Activated CD8-positive, alpha-beta T cell treated with anti-CD3 and anti-CD28 coated beads, Interleukin-2, amount 10 ng/mL, durations not matched to agents 7 days and 5 days (primary cell): ENCODE results near the gene ANO6. TPM values are rescaled to one million over a fixed set of nuclear protein-coding genes. Genes with fewer than 3 reads are reported as not detected.

Experiments
- ATAC-seq: fragments of 150-1000 bp; cut with Tn5 transposase; one replicate; pipeline ENCODE4 v1.10.0; 2021; ENCODE audit warnings: moderate library complexity
- CTCF ChIA-PET: fragments of 350-600 bp; sonication (Branson Sonifier 250); formaldehyde crosslinking; loops from one replicate; lab custom pipeline; 2021; ENCODE audit warnings: antibody characterized with exemption; lab: Charles Lee
- POLR2A ChIA-PET: fragments of 350-600 bp; sonication (Branson Sonifier 250); formaldehyde crosslinking; loops from one replicate; lab custom pipeline; 2021; ENCODE audit warnings: antibody characterized with exemption; lab: Charles Lee
- DNase-seq: peaks from one replicate; pipeline ENCODE4 v3.0.0-alpha.2; 2020
- H3K27ac Mint-ChIP-seq: one replicate; pipeline ENCODE4 v1.8.0; 2021; ENCODE audit warnings: mild to moderate bottlenecking, mixed read lengths
- H3K27me3 Mint-ChIP-seq: one replicate; pipeline ENCODE4 v1.8.0; 2021; ENCODE audit warnings: low read depth, mixed read lengths
- H3K36me3 Mint-ChIP-seq: one replicate; pipeline ENCODE4 v1.8.0; 2021; ENCODE audit warnings: low read depth, mixed read lengths
- H3K4me1 Mint-ChIP-seq: one replicate; pipeline ENCODE4 v1.8.0; 2021; ENCODE audit warnings: low read depth, mixed read lengths
- H3K4me3 Mint-ChIP-seq: one replicate; pipeline ENCODE4 v1.8.0; 2021; ENCODE audit warnings: mild to moderate bottlenecking, mixed read lengths
- H3K9me3 Mint-ChIP-seq: one replicate; pipeline ENCODE4 v1.8.0; 2022; ENCODE audit warnings: mixed read lengths; ENCODE audit not compliant: insufficient read depth
- total RNA-seq, 2 experiments: library from RNA; stranded (reverse); gene quantifications; one replicate each; pipeline ENCODE4 v1.2.3, GENCODE V29; 2021

ANO6 gene
- total RNA-seq, 2 experiments from 2014 or later: 23.3 to 24.5 TPM

DNA sequence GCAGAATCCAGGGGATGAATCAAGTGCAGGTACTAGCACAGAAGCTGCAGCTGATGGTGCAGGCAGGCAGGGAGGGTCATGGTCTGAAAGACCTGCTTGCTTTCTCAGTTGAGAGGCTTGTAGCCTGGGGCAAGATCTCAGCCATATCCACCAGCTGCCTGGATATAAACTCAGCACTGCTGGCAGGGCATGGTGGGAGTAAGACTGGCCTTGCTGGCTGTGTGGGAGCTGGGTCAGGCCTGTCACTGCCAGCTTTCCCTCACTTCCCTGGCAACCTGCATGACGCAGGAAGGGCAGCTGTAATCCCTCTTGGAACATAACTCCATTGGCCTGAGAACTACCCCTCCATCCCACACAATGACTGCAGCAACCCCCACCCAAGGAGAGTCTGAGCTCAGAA lies 230.1 kb downstream of the ANO6 start:
- ChIA-PET POLR2A (interaction anchor here (1.0 kb wide), 1 partner anchor 37 kb away, joined by 3 read pairs; no protein-coding TSS in a partner anchor), CTCF (no interaction called here)
- no peaks in the 10 kb centered on the region for H3K36me3 Mint-ChIP-seq
- ATAC-seq (no peak), DNase-seq (no peak)
- H3K9me3 Mint-ChIP-seq: peaks cover 15% of the 10 kb centered on the region
- peaks cover 9% of the 10 kb centered on the region for H3K4me1 Mint-ChIP-seq
- H3K4me3 Mint-ChIP-seq: no peak overlapping the region
- peaks cover 8% of the 10 kb centered on the region for H3K27me3 Mint-ChIP-seq
- H3K27ac Mint-ChIP-seq: no peak overlapping the region

DNA sequence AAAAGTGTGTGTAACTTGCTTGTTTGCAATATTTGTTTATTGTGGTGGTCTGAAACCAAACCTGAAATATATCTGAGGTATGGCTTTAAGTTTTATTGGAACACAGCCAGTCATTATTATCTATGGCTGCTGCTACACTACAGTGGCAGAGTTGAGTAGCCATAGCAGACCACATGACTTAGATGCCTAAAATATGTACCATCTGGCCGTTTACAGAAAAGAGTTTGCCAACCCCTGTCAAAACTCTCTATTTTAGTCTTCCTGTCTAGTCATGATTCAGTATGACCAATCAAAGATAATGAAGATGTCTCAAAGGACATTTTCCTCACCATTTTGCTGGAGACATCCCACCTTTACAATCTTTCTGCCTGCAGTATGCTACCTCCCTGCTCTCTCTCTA lies 242.3 kb downstream of the ANO6 start:
- Mint-ChIP-seq H3K9me3 (no peaks in the 10 kb centered on the region), H3K36me3 (no peaks in the 10 kb centered on the region), H3K27ac (no peak overlapping the region), H3K4me1 (no peaks in the 10 kb centered on the region), H3K4me3 (no peak overlapping the region), H3K27me3 (peaks cover 19% of the 10 kb centered on the region)
- DNase-seq (no peak), ATAC-seq (no peak)
- ChIA-PET CTCF (no interaction called here), POLR2A (no interaction called here)

DNA sequence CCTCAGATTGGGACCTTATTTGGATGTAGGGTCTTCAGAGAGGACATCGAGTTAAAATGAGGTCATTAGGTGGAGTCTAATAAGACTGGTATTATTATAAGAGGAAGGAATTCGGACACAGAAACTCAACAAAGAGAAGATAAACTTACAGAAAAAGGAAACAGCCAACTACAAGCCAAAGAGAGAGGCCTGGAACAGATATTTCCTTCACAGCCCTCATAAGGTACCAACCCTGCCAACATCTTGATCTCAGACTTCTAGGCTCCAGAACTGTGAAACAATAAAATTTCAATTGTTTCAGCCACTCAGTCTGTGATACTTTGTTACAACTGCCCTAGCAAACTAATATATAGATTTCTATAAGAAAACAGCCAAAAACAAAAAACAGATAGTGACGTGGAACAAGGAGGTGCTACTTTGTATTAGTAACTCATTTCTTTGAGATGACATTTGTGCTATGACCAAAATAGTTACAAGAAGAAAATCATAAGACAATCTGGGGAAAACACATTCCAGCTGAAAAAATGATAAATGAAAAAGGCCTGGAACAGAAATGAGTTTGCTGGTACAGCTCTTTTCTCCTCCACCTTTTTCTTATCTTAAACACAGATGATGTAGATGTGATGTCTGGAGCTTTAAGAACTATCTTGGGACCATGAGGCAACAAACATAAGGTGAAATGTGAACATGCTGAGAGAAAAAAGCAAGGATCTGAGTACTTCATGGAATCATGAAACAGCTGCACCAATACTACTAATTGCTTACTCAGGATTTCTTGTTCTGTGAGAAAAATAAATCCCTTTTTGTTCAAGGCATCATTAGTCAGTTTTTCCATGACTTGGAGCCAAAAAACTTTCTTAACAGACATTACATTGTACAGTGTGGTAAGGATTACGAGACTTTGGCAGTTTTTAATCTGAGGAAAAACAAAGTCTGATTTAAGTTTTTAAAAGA lies 243.2 kb downstream of the ANO6 start:
- ATAC-seq: no peak
- H3K27me3 Mint-ChIP-seq: peaks cover 23% of the 10 kb centered on the region
- no peaks in the 10 kb centered on the region for H3K9me3 Mint-ChIP-seq
- no peak for DNase-seq
- no peak overlapping the region for H3K4me3 Mint-ChIP-seq
- no peak overlapping the region for H3K27ac Mint-ChIP-seq
- H3K36me3 Mint-ChIP-seq: no peaks in the 10 kb centered on the region
- ChIA-PET CTCF (no interaction called here), POLR2A (no interaction called here)
- no peaks in the 10 kb centered on the region for H3K4me1 Mint-ChIP-seq

DNA sequence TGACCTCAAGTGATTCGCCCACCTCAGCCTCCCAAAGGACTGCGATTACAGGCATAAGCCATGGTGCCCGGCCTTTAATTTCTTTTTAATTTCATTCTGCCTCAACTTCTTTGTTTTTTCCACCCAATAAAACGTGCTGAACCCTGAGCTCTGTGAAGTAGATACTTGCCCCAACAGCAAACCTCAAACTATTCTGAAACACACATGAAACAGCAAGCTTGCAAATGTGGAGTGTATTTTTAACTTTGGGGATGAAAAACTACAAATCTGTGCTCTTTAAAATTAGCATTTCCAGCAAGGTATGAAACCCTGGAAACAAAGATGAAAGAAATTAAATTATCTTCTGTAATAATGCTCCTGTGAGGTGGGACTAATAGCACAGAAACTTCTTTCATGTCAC lies 246.6 kb downstream of the ANO6 start:
- CTCF ChIA-PET: no interaction called here
- no peak for DNase-seq
- peaks cover 27% of the 10 kb centered on the region for H3K27me3 Mint-ChIP-seq

DNA sequence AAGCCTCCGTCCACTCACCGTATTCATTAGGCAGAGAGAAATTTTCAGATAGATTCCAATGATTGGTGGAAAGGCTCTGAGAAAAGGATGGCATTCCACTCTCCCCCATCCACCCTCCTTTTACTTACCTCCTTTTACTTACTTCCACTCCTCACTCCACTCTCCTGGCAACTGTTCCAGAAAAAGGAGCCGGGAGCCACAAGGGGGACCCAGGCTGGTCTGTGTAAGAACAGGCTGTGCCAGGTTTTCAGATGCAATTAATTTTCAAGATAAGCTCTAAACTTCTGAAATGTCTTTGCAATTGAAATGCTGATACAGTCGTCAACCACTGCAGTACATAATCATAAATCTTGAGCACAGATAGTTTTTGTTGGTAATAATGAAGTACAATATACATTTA lies 248.8 kb downstream of the ANO6 start:
- ChIA-PET CTCF (no interaction called here), POLR2A (no interaction called here)
- Mint-ChIP-seq H3K4me1 (peaks cover 4% of the 10 kb centered on the region), H3K27me3 (peaks cover 24% of the 10 kb centered on the region), H3K9me3 (no peaks in the 10 kb centered on the region), H3K4me3 (no peak overlapping the region), H3K36me3 (no peaks in the 10 kb centered on the region), H3K27ac (no peak overlapping the region)
- ATAC-seq: no peak
- DNase-seq: no peak

More for the DNA sequence above, 246.6 kb downstream of the ANO6 start:
- Mint-ChIP-seq H3K36me3 (no peaks in the 10 kb centered on the region), H3K4me3 (no peak overlapping the region), H3K9me3 (no peaks in the 10 kb centered on the region), H3K27ac (no peak overlapping the region), H3K4me1 (no peaks in the 10 kb centered on the region)
- POLR2A ChIA-PET: interaction anchor here (0.6 kb wide), 1 partner anchor 1097 kb away, joined by 5 read pairs; no protein-coding TSS in a partner anchor
- no peak for ATAC-seq

DNA sequence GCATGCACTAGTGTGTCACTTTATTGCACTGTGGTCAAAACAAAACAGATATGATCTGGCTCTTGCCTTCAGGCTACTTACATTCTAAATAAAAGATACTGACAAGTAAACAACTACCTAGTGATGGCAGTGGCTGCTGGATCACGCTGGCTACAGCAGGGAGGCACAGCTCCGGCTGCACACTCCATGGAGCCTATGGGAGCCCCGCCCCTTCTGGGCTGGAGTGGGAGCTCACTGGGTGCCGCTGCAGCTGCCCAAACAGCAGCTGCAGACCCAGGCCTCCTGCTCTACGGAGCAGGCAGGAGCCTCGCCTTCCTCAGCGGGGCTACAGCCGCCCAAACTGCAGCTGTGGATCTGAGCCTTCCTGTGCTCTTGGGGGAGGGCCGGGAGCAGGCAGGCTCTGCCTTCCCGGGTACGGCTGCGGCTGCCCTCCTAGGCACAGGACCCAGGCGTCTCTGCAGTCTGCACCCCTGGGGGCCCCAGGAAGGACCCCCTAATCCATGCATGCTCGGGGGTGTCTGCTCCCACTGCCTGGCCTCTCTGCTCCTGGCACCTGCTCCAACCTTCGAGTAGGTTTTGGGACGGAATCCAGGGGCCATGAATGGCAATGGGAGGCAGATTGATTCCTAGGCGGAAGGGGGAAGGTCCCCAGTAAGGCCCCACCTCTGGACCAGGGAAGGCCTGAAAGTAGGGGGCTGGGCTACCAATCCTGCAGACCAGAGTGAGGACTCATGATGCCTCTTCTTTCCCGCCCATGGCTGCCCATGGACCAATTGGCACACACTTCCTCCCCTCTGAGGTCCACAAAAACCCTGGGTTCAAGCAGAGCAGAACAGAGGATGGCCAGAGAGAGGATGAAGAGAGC lies 253.1 kb downstream of the ANO6 start:
- Mint-ChIP-seq H3K4me3 (no peak overlapping the region), H3K4me1 (peaks cover 15% of the 10 kb centered on the region), H3K27ac (no peak overlapping the region), H3K9me3 (no peaks in the 10 kb centered on the region), H3K36me3 (no peaks in the 10 kb centered on the region), H3K27me3 (peaks cover 6% of the 10 kb centered on the region)
- ATAC-seq (no peak), DNase-seq (no peak)
- ChIA-PET CTCF (no interaction called here), POLR2A (no interaction called here)

DNA sequence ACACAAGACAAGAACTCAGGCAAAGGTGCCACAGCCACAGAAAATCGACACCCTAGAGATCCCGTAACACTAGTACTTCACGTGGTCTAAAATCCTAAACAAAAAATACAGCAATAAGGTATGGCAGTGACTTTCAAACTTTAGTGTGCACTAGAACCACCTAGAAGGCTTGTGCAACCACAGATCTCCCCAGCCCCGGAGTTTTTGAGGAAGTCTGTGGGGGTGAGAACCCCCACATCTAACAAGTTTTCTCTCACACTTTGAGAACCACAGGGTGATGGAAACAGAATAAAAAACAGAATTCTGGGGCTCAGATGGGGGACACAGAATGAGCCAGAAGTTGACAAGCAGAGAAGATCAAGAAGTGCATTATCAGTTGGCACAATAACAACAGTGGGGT lies 254.0 kb downstream of the ANO6 start:
- Mint-ChIP-seq H3K36me3 (no peaks in the 10 kb centered on the region), H3K27ac (peak overlapping the region; percentile 7), H3K4me3 (no peak overlapping the region), H3K9me3 (no peaks in the 10 kb centered on the region), H3K27me3 (peaks cover 6% of the 10 kb centered on the region), H3K4me1 (peaks cover 15% of the 10 kb centered on the region)
- ATAC-seq (peak; percentile 47), DNase-seq (peak; percentile 28)
- CTCF ChIA-PET: no interaction called here
- POLR2A ChIA-PET: no interaction called here

DNA sequence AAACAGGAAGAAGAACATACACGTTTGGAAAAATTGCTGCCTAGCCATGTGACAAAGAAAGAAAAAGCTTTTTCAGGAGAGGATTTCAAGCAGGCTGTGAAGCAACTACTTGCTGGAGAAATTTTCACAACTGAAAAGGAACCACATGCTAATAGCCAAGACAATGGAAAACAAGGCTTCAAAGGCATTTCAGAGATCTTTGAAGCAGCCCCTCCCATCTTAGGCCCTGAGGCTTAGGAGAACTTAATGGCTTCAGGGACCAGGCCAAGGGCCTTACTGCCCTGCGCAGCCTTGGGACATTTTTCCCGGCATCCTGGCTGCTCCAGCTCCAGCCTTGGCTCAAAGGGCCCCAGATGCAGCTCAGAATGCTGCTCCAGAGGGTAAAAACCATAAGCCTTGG lies 257.7 kb downstream of the ANO6 start:
- ChIA-PET CTCF (no interaction called here), POLR2A (no interaction called here)
- Mint-ChIP-seq H3K9me3 (peaks cover 7% of the 10 kb centered on the region), H3K4me3 (no peak overlapping the region), H3K27me3 (no peaks in the 10 kb centered on the region), H3K27ac (no peak overlapping the region), H3K4me1 (peaks cover 15% of the 10 kb centered on the region), H3K36me3 (no peaks in the 10 kb centered on the region)
- DNase-seq: no peak
- ATAC-seq: no peak

DNA sequence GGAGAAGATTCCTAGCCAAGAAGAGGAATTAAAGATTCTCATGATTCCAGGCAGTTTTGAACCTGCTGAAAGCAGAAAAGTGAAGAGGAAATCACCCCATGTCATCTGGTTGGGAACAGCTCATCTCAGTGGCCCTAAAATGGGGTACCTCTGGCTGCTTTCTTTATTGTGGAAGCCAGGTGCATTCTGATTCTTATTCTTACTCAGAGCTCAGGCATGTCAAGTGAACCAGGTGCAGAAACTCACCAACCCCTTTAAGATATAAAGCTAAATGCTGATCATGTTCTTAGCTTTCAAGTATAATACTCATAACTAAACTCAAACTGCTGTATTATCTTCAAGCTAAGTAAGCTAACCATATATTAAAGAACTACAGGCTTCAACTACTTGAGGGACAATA lies 259.7 kb downstream of the ANO6 start:
- no peak for ATAC-seq
- Mint-ChIP-seq H3K9me3 (peaks cover 7% of the 10 kb centered on the region), H3K4me1 (peaks cover 1% of the 10 kb centered on the region), H3K27ac (no peak overlapping the region), H3K27me3 (no peaks in the 10 kb centered on the region), H3K36me3 (no peaks in the 10 kb centered on the region), H3K4me3 (no peak overlapping the region)
- POLR2A ChIA-PET: interaction anchor here (0.7 kb wide), 1 partner anchor 54 kb away, joined by 3 read pairs; no protein-coding TSS in a partner anchor
- no peak for DNase-seq
- CTCF ChIA-PET: no interaction called here

DNA sequence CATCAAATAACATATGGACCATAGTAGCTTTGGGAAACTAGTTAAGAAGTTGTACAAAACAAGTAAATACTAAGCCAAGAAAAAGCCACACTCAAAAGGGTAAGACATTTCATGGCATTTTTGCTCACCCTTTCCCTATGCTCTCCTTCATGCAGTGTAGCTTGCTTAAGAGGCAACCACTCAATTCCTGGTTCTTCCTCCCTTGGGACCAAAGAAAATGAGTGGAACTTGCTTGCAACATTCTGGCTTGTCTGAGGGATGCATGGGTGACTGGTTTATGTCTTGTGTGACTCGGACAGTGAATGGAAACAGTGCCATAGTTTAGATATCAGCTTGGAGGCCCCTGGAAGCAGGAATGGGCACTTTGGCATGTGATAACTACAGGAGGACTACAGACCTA lies 261.6 kb downstream of the ANO6 start:
- no peaks in the 10 kb centered on the region for H3K27me3 Mint-ChIP-seq
- H3K36me3 Mint-ChIP-seq: no peaks in the 10 kb centered on the region
- H3K9me3 Mint-ChIP-seq: peaks cover 7% of the 10 kb centered on the region
- H3K27ac Mint-ChIP-seq: no peak overlapping the region
- no peaks in the 10 kb centered on the region for H3K4me1 Mint-ChIP-seq
- no peak for ATAC-seq
- ChIA-PET CTCF (no interaction called here), POLR2A (no interaction called here)
- no peak for DNase-seq
- no peak overlapping the region for H3K4me3 Mint-ChIP-seq

DNA sequence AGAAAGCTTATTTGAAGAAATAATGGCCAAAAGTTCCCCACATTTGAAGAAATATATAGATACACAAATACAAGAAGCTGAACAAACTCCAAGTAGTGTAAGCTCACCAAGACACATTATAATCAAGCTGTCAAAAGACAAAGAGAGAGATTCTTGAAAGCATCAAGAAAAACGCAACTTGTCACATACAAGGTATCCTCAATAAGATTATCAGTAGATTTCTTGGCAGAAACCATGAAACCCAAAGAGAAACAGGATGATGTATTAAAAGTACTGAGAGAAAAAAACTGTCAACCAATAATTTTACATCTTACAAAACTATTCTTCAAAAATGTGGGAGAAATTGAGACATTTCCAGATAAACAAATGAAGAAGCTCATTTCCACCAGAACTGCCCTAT lies 263.0 kb downstream of the ANO6 start:
- CTCF ChIA-PET: no interaction called here

DNA sequence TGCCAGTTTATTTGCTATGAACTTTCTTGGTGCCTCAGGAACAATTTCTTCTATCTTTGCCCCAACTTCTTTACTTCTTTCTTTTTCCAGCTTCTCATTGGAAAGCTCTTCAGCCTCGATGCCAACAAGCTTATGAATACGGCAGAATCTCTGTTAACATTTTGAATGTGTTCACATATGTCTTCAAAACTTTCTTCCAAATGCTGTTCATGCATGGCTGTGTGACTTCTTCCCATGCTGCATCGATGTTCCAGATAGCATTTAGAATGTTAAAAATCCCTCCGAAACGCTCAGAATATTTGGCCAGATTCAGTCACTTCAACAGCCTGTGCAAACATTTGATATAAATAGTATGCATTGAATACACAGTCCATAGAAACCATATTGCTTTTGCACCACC lies 265.9 kb downstream of the ANO6 start:
- no peak overlapping the region for H3K4me3 Mint-ChIP-seq
- H3K27ac Mint-ChIP-seq: no peak overlapping the region
- POLR2A ChIA-PET: no interaction called here
- H3K9me3 Mint-ChIP-seq: peaks cover 3% of the 10 kb centered on the region
- no peaks in the 10 kb centered on the region for H3K4me1 Mint-ChIP-seq
- no peaks in the 10 kb centered on the region for H3K36me3 Mint-ChIP-seq
- CTCF ChIA-PET: no interaction called here
- no peak for DNase-seq
- no peaks in the 10 kb centered on the region for H3K27me3 Mint-ChIP-seq
- no peak for ATAC-seq

More for the DNA sequence above, 263.0 kb downstream of the ANO6 start:
- ATAC-seq: no peak
- Mint-ChIP-seq H3K4me3 (no peak overlapping the region), H3K27me3 (no peaks in the 10 kb centered on the region), H3K4me1 (no peaks in the 10 kb centered on the region), H3K36me3 (no peaks in the 10 kb centered on the region), H3K27ac (no peak overlapping the region), H3K9me3 (peaks cover 7% of the 10 kb centered on the region)
- no peak for DNase-seq
- POLR2A ChIA-PET: no interaction called here
